OCI-LY7 (cell line): ENCODE measurements around the gene KCNMA1. TPM values are rescaled to one million over a fixed set of nuclear protein-coding genes. Genes with fewer than 3 reads are reported as not detected.

Experiments
- BruUV-seq: library from RNA; stranded (reverse); fragments of 400-500 nt; replicated peaks from 2 replicates; lab custom pipeline; 2021; lab: Mats Ljungman, UMichigan
- CTCF ChIA-PET: fragments of 300-600 bp; sonication (Branson Sonifier 250); formaldehyde crosslinking; loops from one replicate; lab custom pipeline; 2022; ENCODE audit warnings: antibody characterized with exemption; ENCODE audit not compliant: unreplicated experiment; lab: Charles Lee
- POLR2A ChIA-PET: fragments of 300-600 bp; sonication (Branson Sonifier 250); formaldehyde crosslinking; loops from one replicate; lab custom pipeline; 2022; ENCODE audit warnings: antibody characterized with exemption; lab: Charles Lee
- DNase-seq: peaks from one replicate; pipeline ENCODE4 v3.0.0-alpha.2; 2015; ENCODE audit warnings: low spot score
- H2AFZ ChIP-seq: fragments of 200-600 bp; sonication (generic), shearing (Covaris generic); 2 replicates; pipeline ENCODE4 v1.6.1; 2014; ENCODE audit warnings: mild to moderate bottlenecking, antibody characterized with exemption, low read length, moderate library complexity
- H3K27ac ChIP-seq: fragments of 200-600 bp; sonication (generic); 2 replicates; pipeline ENCODE4 v1.5.1; 2014; ENCODE audit warnings: mixed run types, low read depth, mild to moderate bottlenecking, moderate library complexity, low read length, inconsistent platforms; ENCODE audit not compliant: poor library complexity, severe bottlenecking
- H3K36me3 ChIP-seq: fragments of 200-600 bp; sonication (generic); 2 replicates; pipeline ENCODE4 v1.6.1; 2014; ENCODE audit warnings: mild to moderate bottlenecking, antibody characterized with exemption, low read length, moderate library complexity, mixed read lengths; ENCODE audit not compliant: insufficient read depth
- H3K4me1 ChIP-seq: fragments of 200-600 bp; sonication (generic); 2 replicates; pipeline ENCODE4 v1.5.1; 2014; ENCODE audit warnings: mild to moderate bottlenecking, low read length; ENCODE audit not compliant: insufficient read depth, poor library complexity, severe bottlenecking
- H3K4me2 ChIP-seq: fragments of 200-600 bp; sonication (generic); 2 replicates; pipeline ENCODE4 v1.6.1; 2014; ENCODE audit warnings: mild to moderate bottlenecking, low read length
- H3K4me3 ChIP-seq: fragments of 200-600 bp; sonication (generic); 2 replicates; pipeline ENCODE4 v1.5.1; 2014; ENCODE audit warnings: mild to moderate bottlenecking, low read depth, low read length; ENCODE audit not compliant: poor library complexity, severe bottlenecking
- H3K79me2 ChIP-seq: fragments of 200-600 bp; sonication (generic); 2 replicates; pipeline ENCODE4 v1.6.1; 2016; ENCODE audit warnings: low read depth, mild to moderate bottlenecking, low read length, moderate library complexity, mixed read lengths; ENCODE audit not compliant: insufficient read depth
- H3K9me2 ChIP-seq: fragments of 200-600 bp; sonication (generic); 2 replicates; pipeline ENCODE4 v1.6.1; 2016; ENCODE audit warnings: mild to moderate bottlenecking, low read length, mixed read lengths; ENCODE audit not compliant: insufficient read depth
- H3K9me3 ChIP-seq: fragments of 200-600 bp; sonication (generic); 2 replicates; pipeline ENCODE4 v1.6.1; 2014; ENCODE audit warnings: mild to moderate bottlenecking, mixed run types, low read length, mixed read lengths
- H4K20me1 ChIP-seq: fragments of 200-600 bp; sonication (generic); 2 replicates; pipeline ENCODE4 v1.6.1; 2014; ENCODE audit warnings: mild to moderate bottlenecking, antibody characterized with exemption, low read length, moderate library complexity, mixed read lengths; ENCODE audit not compliant: insufficient read depth
- EZH2phosphoT487 ChIP-seq: fragments of 200-600 bp; sonication (generic); IDR thresholded peaks from 2 replicates; pipeline ENCODE4 v1.6.1; 2018; ENCODE audit warnings: low read depth, borderline replicate concordance, mild to moderate bottlenecking, mixed run types, antibody characterized with exemption, low read length, moderate library complexity, mixed read lengths
- intact Hi-C: fragments of 100-400 bp; cut with micrococcal nuclease; formaldehyde crosslinking; loops from one replicate; pipeline ENCODE4 v1.10.0; 2022; ENCODE audit not compliant: unreplicated experiment
- total RNA-seq, 2 experiments: library from RNA; depleted of rRNA in 1 of 2; stranded (reverse); fragments of >200 nt in 1 of 2; shearing (Covaris generic) in 1 of 2; gene quantifications; 2 replicates each; pipeline ENCODE4 v1.2.3, GENCODE V29; 2014 to 2022
- TF ChIP-seq, protein P1 (sequence below): fragments of 200-600 bp; sonication (generic); conservative IDR thresholded peaks from 2 replicates; pipeline ENCODE4 v1.5.1; 2014; ENCODE audit warnings: mild to moderate bottlenecking, antibody characterized with exemption, low read length, moderate library complexity, mixed read lengths

The KCNMA1 gene
- total RNA-seq, 2 experiments from 2014 or later = not detected

DNA sequence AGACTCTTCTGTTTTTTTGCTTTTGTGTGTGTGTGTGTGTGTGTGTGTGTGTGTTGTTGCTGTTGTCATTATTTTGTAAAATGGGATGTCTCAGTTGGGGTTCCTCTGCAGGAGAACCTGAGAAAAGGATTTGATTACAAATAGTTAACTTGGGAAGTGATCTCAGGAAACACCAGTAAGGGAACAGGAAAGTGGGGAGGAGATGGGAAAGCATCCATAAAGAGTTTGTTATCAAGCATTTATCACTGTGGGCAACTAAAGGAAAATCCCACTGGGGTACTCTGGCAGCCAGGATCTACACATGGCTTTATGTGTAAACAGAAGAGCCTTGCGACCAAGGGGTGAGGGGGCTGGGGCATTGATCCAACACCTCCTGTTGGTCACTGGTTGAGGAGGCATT, 485.4 kb downstream of the KCNMA1 start:
- no peaks in the 10 kb centered on the region for H3K4me1 ChIP-seq
- H4K20me1 ChIP-seq = no peaks in the 10 kb centered on the region
- no peak overlapping the region for H2AFZ ChIP-seq
- TF ChIP-seq, protein P1, sequence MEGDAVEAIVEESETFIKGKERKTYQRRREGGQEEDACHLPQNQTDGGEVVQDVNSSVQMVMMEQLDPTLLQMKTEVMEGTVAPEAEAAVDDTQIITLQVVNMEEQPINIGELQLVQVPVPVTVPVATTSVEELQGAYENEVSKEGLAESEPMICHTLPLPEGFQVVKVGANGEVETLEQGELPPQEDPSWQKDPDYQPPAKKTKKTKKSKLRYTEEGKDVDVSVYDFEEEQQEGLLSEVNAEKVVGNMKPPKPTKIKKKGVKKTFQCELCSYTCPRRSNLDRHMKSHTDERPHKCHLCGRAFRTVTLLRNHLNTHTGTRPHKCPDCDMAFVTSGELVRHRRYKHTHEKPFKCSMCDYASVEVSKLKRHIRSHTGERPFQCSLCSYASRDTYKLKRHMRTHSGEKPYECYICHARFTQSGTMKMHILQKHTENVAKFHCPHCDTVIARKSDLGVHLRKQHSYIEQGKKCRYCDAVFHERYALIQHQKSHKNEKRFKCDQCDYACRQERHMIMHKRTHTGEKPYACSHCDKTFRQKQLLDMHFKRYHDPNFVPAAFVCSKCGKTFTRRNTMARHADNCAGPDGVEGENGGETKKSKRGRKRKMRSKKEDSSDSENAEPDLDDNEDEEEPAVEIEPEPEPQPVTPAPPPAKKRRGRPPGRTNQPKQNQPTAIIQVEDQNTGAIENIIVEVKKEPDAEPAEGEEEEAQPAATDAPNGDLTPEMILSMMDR = no peak
- no peak for TF ChIP-seq EZH2phosphoT487
- H3K27ac ChIP-seq = no peak overlapping the region
- BruUV-seq = no TSS peak
- intact Hi-C loops = no loop called here
- POLR2A ChIA-PET = no interaction called here
- no peak overlapping the region for H3K4me2 ChIP-seq
- no peak for DNase-seq
- CTCF ChIA-PET = no interaction called here
- H3K9me2 ChIP-seq = no peaks in the 10 kb centered on the region
- no peaks in the 10 kb centered on the region for H3K9me3 ChIP-seq
- H3K79me2 ChIP-seq = no peaks in the 10 kb centered on the region
- H3K4me3 ChIP-seq = no peak overlapping the region
- H3K36me3 ChIP-seq = no peaks in the 10 kb centered on the region

DNA sequence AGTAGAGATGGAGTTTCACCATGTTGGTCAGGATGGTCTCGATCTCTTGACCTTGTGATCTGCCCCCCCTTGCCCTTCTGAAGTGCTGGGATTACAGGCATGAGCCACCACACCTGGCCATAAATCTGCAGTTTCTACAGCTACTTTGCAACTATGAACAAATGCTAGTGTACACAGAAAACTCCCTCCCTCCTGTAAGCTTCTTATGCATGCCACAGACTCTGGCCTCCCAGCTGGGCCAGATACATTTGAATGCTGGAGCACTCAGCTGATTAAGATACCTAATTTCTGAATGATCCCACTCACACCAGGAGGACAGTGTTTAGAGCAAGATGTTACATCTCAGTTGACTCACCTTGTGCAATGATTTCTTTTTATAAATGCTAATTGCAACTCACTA, 486.2 kb downstream of the KCNMA1 start:
- no peaks in the 10 kb centered on the region for H4K20me1 ChIP-seq
- no peaks in the 10 kb centered on the region for H3K9me2 ChIP-seq
- H3K27ac ChIP-seq = no peak overlapping the region
- H3K79me2 ChIP-seq = no peaks in the 10 kb centered on the region
- H3K4me2 ChIP-seq = no peak overlapping the region
- POLR2A ChIA-PET = no interaction called here
- TF ChIP-seq, protein P1 = no peak
- no peak for TF ChIP-seq EZH2phosphoT487
- CTCF ChIA-PET = no interaction called here
- intact Hi-C loops = no loop called here
- no peak for DNase-seq
- BruUV-seq = no TSS peak
- H2AFZ ChIP-seq = no peak overlapping the region
- H3K36me3 ChIP-seq = no peaks in the 10 kb centered on the region
- H3K4me1 ChIP-seq = no peaks in the 10 kb centered on the region
- no peak overlapping the region for H3K4me3 ChIP-seq
- H3K9me3 ChIP-seq = no peaks in the 10 kb centered on the region

DNA sequence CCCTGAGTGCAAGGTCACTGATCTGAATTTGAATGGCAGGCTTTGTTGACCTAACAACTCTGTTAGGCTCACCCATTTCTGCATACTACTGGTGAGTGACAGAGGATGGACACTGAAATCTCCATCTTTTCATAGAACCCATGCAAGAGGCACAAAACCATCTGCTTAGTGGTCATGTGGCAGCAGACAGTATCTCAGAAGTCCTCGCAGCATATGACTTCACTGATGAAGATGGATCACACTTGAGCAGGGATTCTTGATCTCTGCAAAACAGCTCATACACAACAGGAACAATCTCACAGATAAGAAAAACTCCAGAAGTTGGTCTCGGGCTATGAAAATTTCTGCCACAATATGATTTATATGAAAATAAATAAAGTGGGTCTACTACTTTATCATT, 487.9 kb downstream of the KCNMA1 start:
- Histone ChIP-seq H3K4me2 (no peak overlapping the region), H3K4me3 (no peak overlapping the region), H4K20me1 (no peaks in the 10 kb centered on the region), H3K4me1 (no peaks in the 10 kb centered on the region), H3K9me2 (no peaks in the 10 kb centered on the region), H2AFZ (no peak overlapping the region), H3K79me2 (no peaks in the 10 kb centered on the region), H3K9me3 (no peaks in the 10 kb centered on the region), H3K36me3 (no peaks in the 10 kb centered on the region), H3K27ac (no peak overlapping the region)
- DNase-seq = no peak
- ChIA-PET CTCF (no interaction called here), POLR2A (no interaction called here)
- BruUV-seq = no TSS peak
- TF ChIP-seq, protein P1 = no peak
- intact Hi-C loops = no loop called here
